Body of pancreas (tissue), 4 donors: ENCODE results near the gene EBF4.

Experiments
- CTCF ChIP-seq, 7 experiments: fragments of 450-650 bp in 4 of 7; fragments of 200-600 bp in 3 of 7; sonication (generic) in 3 of 7; IDR thresholded peaks; one replicate each; pipeline ENCODE4 v1.5.1; 2016 to 2019; ENCODE audit warnings: antibody characterized with exemption in 7 of 7
- POLR2A ChIP-seq, 3 donors: fragments of 450-650 bp; IDR thresholded peaks; one replicate each; pipeline ENCODE4 v1.6.1; 2016; ENCODE audit warnings: antibody characterized with exemption in 3 of 3, mild to moderate bottlenecking in 2 of 3

GRCh38 chr20:2798814-2799213 is 106.2 kb downstream of the EBF4 start:
- TF ChIP-seq CTCF (IDR thresholded peaks at IDR 0.05): no peak
- TF ChIP-seq POLR2A (IDR thresholded peaks at IDR 0.05): no peak
